ENCODE data around the gene ZNF831.

Gene ZNF831

GRCh38 chr20:59253779-59254319 lies 90.2 kb downstream of the ZNF831 start:
- H3K36me3 Mint-ChIP-seq, result peaks cover 82% of the 10 kb centered on the region
- H3K4me3 Mint-ChIP-seq, result peak overlapping the region; percentile 68
- H3K27ac Mint-ChIP-seq, result peak overlapping the region; percentile 99
- peaks cover 83% of the 10 kb centered on the region for H3K4me1 Mint-ChIP-seq
- DNase-seq, result peak; percentile 64
- H3K27me3 Mint-ChIP-seq, result no peaks in the 10 kb centered on the region
- CTCF ChIA-PET, result interaction anchor here (0.7 to 1.8 kb wide), 5 partner anchors 17 to 1024 kb away, joined by 3 to 6 read pairs (median 4); no protein-coding TSS in a partner anchor
- peaks cover 24% of the 10 kb centered on the region for H3K9me3 Mint-ChIP-seq

GRCh38 chr20:59255256-59255655 lies 91.6 kb downstream of the ZNF831 start:
- no peak overlapping the region for H3K4me3 Mint-ChIP-seq
- DNase-seq, result no peak
- CTCF ChIA-PET, result no interaction called here
- no peaks in the 10 kb centered on the region for H3K27me3 Mint-ChIP-seq
- peaks cover 86% of the 10 kb centered on the region for H3K4me1 Mint-ChIP-seq
- H3K27ac Mint-ChIP-seq, result peak overlapping the region; percentile 0
- H3K9me3 Mint-ChIP-seq, result peaks cover 22% of the 10 kb centered on the region
- H3K36me3 Mint-ChIP-seq, result peaks cover 74% of the 10 kb centered on the region

- peaks cover 45% of the 10 kb centered on the region for H3K36me3 Mint-ChIP-seq
- H3K27me3 Mint-ChIP-seq, result peaks cover 9% of the 10 kb centered on the region
- no peaks in the 10 kb centered on the region for H3K9me3 Mint-ChIP-seq
- H3K4me1 Mint-ChIP-seq, result peaks cover 62% of the 10 kb centered on the region
- CTCF ChIA-PET, result no interaction called here
- peak overlapping the region; percentile 85 for H3K27ac Mint-ChIP-seq
- H3K4me3 Mint-ChIP-seq, result no peak overlapping the region
- DNase-seq, result peak; percentile 27
Observed at GRCh38 chr20:59258221-59258621, 94.6 kb downstream of the ZNF831 start.

GRCh38 chr20:59259946-59260345 lies 96.3 kb downstream of the ZNF831 start:
- no peak overlapping the region for H3K27ac Mint-ChIP-seq

GRCh38 chr20:59265298-59265697 lies 101.7 kb downstream of the ZNF831 start:
- Mint-ChIP-seq H3K36me3 (no peaks in the 10 kb centered on the region), H3K27ac (no peak overlapping the region), H3K9me3 (no peaks in the 10 kb centered on the region), H3K4me1 (peaks cover 23% of the 10 kb centered on the region), H3K4me3 (no peak overlapping the region), H3K27me3 (peaks cover 58% of the 10 kb centered on the region)
- no peak for DNase-seq
- CTCF ChIA-PET, result no interaction called here

More at GRCh38 chr20:59259946-59260345, 96.3 kb downstream of the ZNF831 start:
- peaks cover 45% of the 10 kb centered on the region for H3K4me1 Mint-ChIP-seq
- CTCF ChIA-PET, result no interaction called here
- peaks cover 29% of the 10 kb centered on the region for H3K36me3 Mint-ChIP-seq
- DNase-seq, result no peak
- peaks cover 26% of the 10 kb centered on the region for H3K27me3 Mint-ChIP-seq
- H3K4me3 Mint-ChIP-seq, result no peak overlapping the region
- no peaks in the 10 kb centered on the region for H3K9me3 Mint-ChIP-seq

- DNase-seq, result no peak
- no peak overlapping the region for H3K27ac Mint-ChIP-seq
- no peaks in the 10 kb centered on the region for H3K9me3 Mint-ChIP-seq
- no peak overlapping the region for H3K4me3 Mint-ChIP-seq
- CTCF ChIA-PET, result interaction anchor here (0.7 kb wide), 1 partner anchor 174 kb away, joined by 3 read pairs; no protein-coding TSS in a partner anchor
- peaks cover 35% of the 10 kb centered on the region for H3K4me1 Mint-ChIP-seq
- H3K36me3 Mint-ChIP-seq, result no peaks in the 10 kb centered on the region
- peaks cover 59% of the 10 kb centered on the region for H3K27me3 Mint-ChIP-seq
Observed at GRCh38 chr20:59268870-59269269, 105.2 kb downstream of the ZNF831 start.

GRCh38 chr20:59269411-59270025 lies 105.9 kb downstream of the ZNF831 start:
- DNase-seq, result peak; percentile 32
- Mint-ChIP-seq H3K9me3 (no peaks in the 10 kb centered on the region), H3K27me3 (peaks cover 59% of the 10 kb centered on the region), H3K27ac (no peak overlapping the region), H3K4me3 (no peak overlapping the region), H3K4me1 (peaks cover 41% of the 10 kb centered on the region), H3K36me3 (peaks cover 2% of the 10 kb centered on the region)
- CTCF ChIA-PET, result interaction anchor here (0.7 kb wide), 1 partner anchor 175 kb away, joined by 3 read pairs; no protein-coding TSS in a partner anchor

GRCh38 chr20:59270380-59270779 lies 106.8 kb downstream of the ZNF831 start:
- no peak for DNase-seq
- no peak overlapping the region for H3K27ac Mint-ChIP-seq
- peaks cover 56% of the 10 kb centered on the region for H3K27me3 Mint-ChIP-seq
- H3K4me3 Mint-ChIP-seq, result no peak overlapping the region
- CTCF ChIA-PET, result interaction anchor here (1.5 kb wide), 1 partner anchor 17 kb away, joined by 6 read pairs; no protein-coding TSS in a partner anchor
- H3K36me3 Mint-ChIP-seq, result peaks cover 2% of the 10 kb centered on the region
- no peaks in the 10 kb centered on the region for H3K9me3 Mint-ChIP-seq
- peaks cover 47% of the 10 kb centered on the region for H3K4me1 Mint-ChIP-seq

- H3K4me1 Mint-ChIP-seq, result peaks cover 43% of the 10 kb centered on the region
- H3K36me3 Mint-ChIP-seq, result peaks cover 2% of the 10 kb centered on the region
- H3K27ac Mint-ChIP-seq, result peak overlapping the region; percentile 82
- CTCF ChIA-PET, result interaction anchor here (0.6 kb wide), 1 partner anchor 153 kb away, joined by 3 read pairs; no protein-coding TSS in a partner anchor
- DNase-seq, result peak; percentile 43
- no peaks in the 10 kb centered on the region for H3K9me3 Mint-ChIP-seq
- H3K4me3 Mint-ChIP-seq, result peak overlapping the region; percentile 1
- peaks cover 56% of the 10 kb centered on the region for H3K27me3 Mint-ChIP-seq
Observed at GRCh38 chr20:59273739-59274357, 110.2 kb downstream of the ZNF831 start.

GRCh38 chr20:59276938-59277337 lies 113.3 kb downstream of the ZNF831 start:
- Mint-ChIP-seq H3K4me1 (peaks cover 30% of the 10 kb centered on the region), H3K4me3 (no peak overlapping the region), H3K36me3 (peaks cover 2% of the 10 kb centered on the region), H3K27ac (no peak overlapping the region), H3K9me3 (no peaks in the 10 kb centered on the region), H3K27me3 (peaks cover 56% of the 10 kb centered on the region)
- CTCF ChIA-PET, result interaction anchor here (1.3 kb wide), 1 partner anchor 9 kb away, joined by 3 read pairs; no protein-coding TSS in a partner anchor
- no peak for DNase-seq

GRCh38 chr20:59284470-59284869 lies 120.8 kb downstream of the ZNF831 start:
- Mint-ChIP-seq H3K9me3 (no peaks in the 10 kb centered on the region), H3K4me1 (no peaks in the 10 kb centered on the region), H3K4me3 (no peak overlapping the region), H3K36me3 (no peaks in the 10 kb centered on the region), H3K27me3 (peaks cover 35% of the 10 kb centered on the region), H3K27ac (no peak overlapping the region)
- CTCF ChIA-PET, result no interaction called here
- DNase-seq, result no peak

GRCh38 chr20:59289994-59290393 lies 126.4 kb downstream of the ZNF831 start:
- H3K27ac Mint-ChIP-seq, result no peak overlapping the region
- H3K4me1 Mint-ChIP-seq, result peaks cover 3% of the 10 kb centered on the region
- no peaks in the 10 kb centered on the region for H3K9me3 Mint-ChIP-seq
- peaks cover 44% of the 10 kb centered on the region for H3K27me3 Mint-ChIP-seq
- H3K4me3 Mint-ChIP-seq, result no peak overlapping the region
- H3K36me3 Mint-ChIP-seq, result no peaks in the 10 kb centered on the region
- CTCF ChIA-PET, result no interaction called here
- DNase-seq, result no peak

GRCh38 chr20:59291740-59292383 lies 128.2 kb downstream of the ZNF831 start:
- peaks cover 56% of the 10 kb centered on the region for H3K27me3 Mint-ChIP-seq
- no peaks in the 10 kb centered on the region for H3K9me3 Mint-ChIP-seq
- H3K4me1 Mint-ChIP-seq, result peaks cover 3% of the 10 kb centered on the region
- no peak overlapping the region for H3K27ac Mint-ChIP-seq
- H3K36me3 Mint-ChIP-seq, result no peaks in the 10 kb centered on the region
- no peak for DNase-seq
- CTCF ChIA-PET, result no interaction called here
- H3K4me3 Mint-ChIP-seq, result no peak overlapping the region

- no peak overlapping the region for H3K4me3 Mint-ChIP-seq
- no peak for DNase-seq
- peaks cover 3% of the 10 kb centered on the region for H3K4me1 Mint-ChIP-seq
- no peaks in the 10 kb centered on the region for H3K9me3 Mint-ChIP-seq
- H3K27me3 Mint-ChIP-seq, result peaks cover 81% of the 10 kb centered on the region
- no peak overlapping the region for H3K27ac Mint-ChIP-seq
- no peaks in the 10 kb centered on the region for H3K36me3 Mint-ChIP-seq
- CTCF ChIA-PET, result no interaction called here
Observed at GRCh38 chr20:59295531-59295930, 131.9 kb downstream of the ZNF831 start.

Measured in activated naive CD4-positive, alpha-beta T cell treated with anti-CD3 and anti-CD28 coated beads, Interleukin-2, amount 10 ng/mL, durations not matched to agents 7 days and 5 days (primary cell).